Activated CD8-positive, alpha-beta T cell treated with anti-CD3 and anti-CD28 coated beads, Interleukin-2, amount 10 ng/mL, durations not matched to agents 7 days and 5 days (primary cell): Measurements from ENCODE around the gene JAKMIP3. TPM values are rescaled to one million over a fixed set of nuclear protein-coding genes. Genes with fewer than 3 reads are reported as not detected.

Experiments
- ATAC-seq: fragments of 150-1000 bp; cut with Tn5 transposase; one replicate; pipeline ENCODE4 v1.10.0; 2021; ENCODE audit warnings: moderate library complexity
- CTCF ChIA-PET: fragments of 350-600 bp; sonication (Branson Sonifier 250); formaldehyde crosslinking; loops from one replicate; lab custom pipeline; 2021; ENCODE audit warnings: antibody characterized with exemption; lab: Charles Lee
- POLR2A ChIA-PET: fragments of 350-600 bp; sonication (Branson Sonifier 250); formaldehyde crosslinking; loops from one replicate; lab custom pipeline; 2021; ENCODE audit warnings: antibody characterized with exemption; lab: Charles Lee
- DNase-seq: peaks from one replicate; pipeline ENCODE4 v3.0.0-alpha.2; 2020
- H3K27ac Mint-ChIP-seq: one replicate; pipeline ENCODE4 v1.8.0; 2021; ENCODE audit warnings: mild to moderate bottlenecking, mixed read lengths
- H3K27me3 Mint-ChIP-seq: one replicate; pipeline ENCODE4 v1.8.0; 2021; ENCODE audit warnings: low read depth, mixed read lengths
- H3K36me3 Mint-ChIP-seq: one replicate; pipeline ENCODE4 v1.8.0; 2021; ENCODE audit warnings: low read depth, mixed read lengths
- H3K4me1 Mint-ChIP-seq: one replicate; pipeline ENCODE4 v1.8.0; 2021; ENCODE audit warnings: low read depth, mixed read lengths
- H3K4me3 Mint-ChIP-seq: one replicate; pipeline ENCODE4 v1.8.0; 2021; ENCODE audit warnings: mild to moderate bottlenecking, mixed read lengths
- H3K9me3 Mint-ChIP-seq: one replicate; pipeline ENCODE4 v1.8.0; 2022; ENCODE audit warnings: mixed read lengths; ENCODE audit not compliant: insufficient read depth
- total RNA-seq, 2 experiments: library from RNA; stranded (reverse); gene quantifications; one replicate each; pipeline ENCODE4 v1.2.3, GENCODE V29; 2021

Gene JAKMIP3
- total RNA-seq, 2 experiments from 2014 or later, result 0.08 TPM

- Mint-ChIP-seq H3K36me3 (no peaks in the 10 kb centered on the region), H3K4me3 (no peak overlapping the region), H3K4me1 (no peaks in the 10 kb centered on the region), H3K9me3 (no peaks in the 10 kb centered on the region), H3K27ac (no peak overlapping the region), H3K27me3 (no peaks in the 10 kb centered on the region)
- no peak for DNase-seq
- ChIA-PET POLR2A (no interaction called here), CTCF (no interaction called here)
- no peak for ATAC-seq
Measured at GRCh38 chr10:132102717-132103110, 37.0 kb downstream of the JAKMIP3 start.

- H3K4me3 Mint-ChIP-seq, result no peak overlapping the region
- ChIA-PET POLR2A (no interaction called here), CTCF (no interaction called here)
- H3K4me1 Mint-ChIP-seq, result no peaks in the 10 kb centered on the region
- no peak for ATAC-seq
- no peaks in the 10 kb centered on the region for H3K9me3 Mint-ChIP-seq
- no peak overlapping the region for H3K27ac Mint-ChIP-seq
- H3K36me3 Mint-ChIP-seq, result no peaks in the 10 kb centered on the region
- no peaks in the 10 kb centered on the region for H3K27me3 Mint-ChIP-seq
- no peak for DNase-seq
Measured at GRCh38 chr10:132103116-132103910, 37.6 kb downstream of the JAKMIP3 start.

- no peak overlapping the region for H3K27ac Mint-ChIP-seq
- ChIA-PET POLR2A (no interaction called here), CTCF (no interaction called here)
- no peaks in the 10 kb centered on the region for H3K9me3 Mint-ChIP-seq
- ATAC-seq, result no peak
- no peaks in the 10 kb centered on the region for H3K27me3 Mint-ChIP-seq
- H3K4me3 Mint-ChIP-seq, result no peak overlapping the region
- no peak for DNase-seq
- no peaks in the 10 kb centered on the region for H3K36me3 Mint-ChIP-seq
- no peaks in the 10 kb centered on the region for H3K4me1 Mint-ChIP-seq
Measured at GRCh38 chr10:132104062-132104461, 38.3 kb downstream of the JAKMIP3 start.

- Mint-ChIP-seq H3K27me3 (no peaks in the 10 kb centered on the region), H3K4me1 (no peaks in the 10 kb centered on the region), H3K9me3 (no peaks in the 10 kb centered on the region), H3K27ac (no peak overlapping the region), H3K36me3 (no peaks in the 10 kb centered on the region), H3K4me3 (no peak overlapping the region)
- POLR2A ChIA-PET, result no interaction called here
- DNase-seq (no peak), ATAC-seq (no peak)
- CTCF ChIA-PET, result no interaction called here
Measured at GRCh38 chr10:132104471-132105301, 38.9 kb downstream of the JAKMIP3 start.

GRCh38 chr10:132105302-132105995 is 39.7 kb downstream of the JAKMIP3 start:
- Mint-ChIP-seq H3K9me3 (no peaks in the 10 kb centered on the region), H3K27ac (no peak overlapping the region), H3K4me1 (no peaks in the 10 kb centered on the region), H3K4me3 (no peak overlapping the region), H3K36me3 (no peaks in the 10 kb centered on the region), H3K27me3 (no peaks in the 10 kb centered on the region)
- POLR2A ChIA-PET, result no interaction called here
- CTCF ChIA-PET, result no interaction called here
- DNase-seq (no peak), ATAC-seq (no peak)

GRCh38 chr10:132106431-132106830 is 40.7 kb downstream of the JAKMIP3 start:
- no peak overlapping the region for H3K4me3 Mint-ChIP-seq
- no peak overlapping the region for H3K27ac Mint-ChIP-seq
- H3K36me3 Mint-ChIP-seq, result no peaks in the 10 kb centered on the region
- H3K27me3 Mint-ChIP-seq, result no peaks in the 10 kb centered on the region
- no peaks in the 10 kb centered on the region for H3K9me3 Mint-ChIP-seq
- no peaks in the 10 kb centered on the region for H3K4me1 Mint-ChIP-seq
- ChIA-PET POLR2A (no interaction called here), CTCF (no interaction called here)
- ATAC-seq (no peak), DNase-seq (no peak)

GRCh38 chr10:132107186-132107948 is 41.6 kb downstream of the JAKMIP3 start:
- no peaks in the 10 kb centered on the region for H3K36me3 Mint-ChIP-seq
- H3K27ac Mint-ChIP-seq, result no peak overlapping the region
- DNase-seq, result no peak
- no peaks in the 10 kb centered on the region for H3K9me3 Mint-ChIP-seq
- H3K4me1 Mint-ChIP-seq, result no peaks in the 10 kb centered on the region
- ChIA-PET CTCF (no interaction called here), POLR2A (interaction anchor here (0.6 kb wide), 1 partner anchor 1413 kb away, joined by 3 read pairs; no protein-coding TSS in a partner anchor)
- H3K27me3 Mint-ChIP-seq, result no peaks in the 10 kb centered on the region
- H3K4me3 Mint-ChIP-seq, result no peak overlapping the region
- ATAC-seq, result no peak

- H3K9me3 Mint-ChIP-seq, result no peaks in the 10 kb centered on the region
- POLR2A ChIA-PET, result interaction anchor here (0.6 kb wide), 1 partner anchor 1414 kb away, joined by 3 read pairs; no protein-coding TSS in a partner anchor
- no peak for ATAC-seq
- no peak for DNase-seq
- no peaks in the 10 kb centered on the region for H3K27me3 Mint-ChIP-seq
- H3K27ac Mint-ChIP-seq, result no peak overlapping the region
- no peak overlapping the region for H3K4me3 Mint-ChIP-seq
- H3K4me1 Mint-ChIP-seq, result no peaks in the 10 kb centered on the region
- CTCF ChIA-PET, result no interaction called here
- no peaks in the 10 kb centered on the region for H3K36me3 Mint-ChIP-seq
Measured at GRCh38 chr10:132107949-132108877, 42.5 kb downstream of the JAKMIP3 start.

- no peaks in the 10 kb centered on the region for H3K36me3 Mint-ChIP-seq
- no peaks in the 10 kb centered on the region for H3K4me1 Mint-ChIP-seq
- H3K27ac Mint-ChIP-seq, result no peak overlapping the region
- H3K27me3 Mint-ChIP-seq, result no peaks in the 10 kb centered on the region
- DNase-seq (peak; percentile 9), ATAC-seq (no peak)
- no peaks in the 10 kb centered on the region for H3K9me3 Mint-ChIP-seq
- no peak overlapping the region for H3K4me3 Mint-ChIP-seq
- ChIA-PET CTCF (no interaction called here), POLR2A (no interaction called here)
Measured at GRCh38 chr10:132109341-132110110, 43.8 kb downstream of the JAKMIP3 start.

- DNase-seq, result no peak
- ChIA-PET POLR2A (no interaction called here), CTCF (no interaction called here)
- Mint-ChIP-seq H3K27ac (no peak overlapping the region), H3K9me3 (no peaks in the 10 kb centered on the region), H3K27me3 (no peaks in the 10 kb centered on the region), H3K4me1 (no peaks in the 10 kb centered on the region), H3K36me3 (no peaks in the 10 kb centered on the region), H3K4me3 (no peak overlapping the region)
- no peak for ATAC-seq
Measured at GRCh38 chr10:132110111-132110521, 44.4 kb downstream of the JAKMIP3 start.
